Frontal cortex (tissue), 4 donors: ENCODE data around the gene EPB41L4B. TPM values are rescaled to one million over a fixed set of nuclear protein-coding genes. Genes with fewer than 3 reads are reported as not detected.

Source experiments
- DNase-seq, 2 donors: peaks; one replicate each; pipeline ENCODE4 v3.0.0; 2012; ENCODE audit warnings: low spot score in 2 of 2
- FAIRE-seq: peaks from 2 replicates; lab custom pipeline; 2012; peaks lifted over from hg19 to GRCh38; lab: Jason Lieb, UNC
- total RNA-seq: library from RNA; depleted of rRNA; stranded (reverse); fragments of >200 nt; gene quantifications from one replicate; pipeline ENCODE4 v1.2.3, GENCODE V29; 2014
- donor health status: control.
- donor health status: control.
- donor health status: control.

Gene EPB41L4B
- total RNA-seq, 1 donor from 2014 or later: 2.9 TPM

DNA sequence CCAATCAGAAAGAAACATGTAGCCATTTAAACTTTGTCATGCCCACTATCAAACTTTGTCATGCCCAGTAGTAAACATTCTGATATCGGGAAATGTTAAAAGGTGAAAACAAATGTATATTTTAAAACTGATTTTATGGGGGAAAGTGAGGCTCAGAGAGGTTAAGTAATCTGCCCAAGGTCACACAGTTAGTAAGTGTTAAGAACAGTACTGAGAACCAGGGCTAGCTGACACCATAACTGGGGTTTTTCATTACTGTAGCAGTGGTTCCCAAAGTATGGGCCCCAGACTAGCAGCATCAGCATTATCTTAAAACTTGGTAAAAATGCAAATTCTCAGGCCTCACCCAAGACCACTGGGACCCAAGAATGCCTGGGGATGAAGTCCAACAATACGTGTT is 143.9 kb downstream of the EPB41L4B start:
- FAIRE-seq: no peak
- DNase-seq: no peak

DNA sequence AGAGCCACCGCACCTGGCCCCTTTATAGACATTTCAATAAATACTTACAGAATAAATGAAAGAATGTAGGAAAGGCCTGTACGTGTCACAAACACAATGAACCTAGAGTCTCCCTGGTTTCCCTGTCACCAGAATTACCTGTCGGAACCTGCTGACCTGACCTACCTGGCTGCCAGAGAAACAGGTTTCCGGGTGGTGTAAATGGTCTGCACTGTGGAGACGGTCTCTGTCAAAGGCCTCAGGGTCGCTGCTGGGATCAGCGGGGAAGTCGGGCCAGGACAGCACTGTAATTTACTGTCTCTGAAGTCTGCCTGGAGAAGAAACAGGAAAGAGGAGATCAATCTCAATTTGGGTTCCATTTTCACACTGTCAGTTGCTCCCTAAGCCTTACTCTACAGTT is 144.5 kb downstream of the EPB41L4B start:
- FAIRE-seq (no peak), DNase-seq (no peak)

DNA sequence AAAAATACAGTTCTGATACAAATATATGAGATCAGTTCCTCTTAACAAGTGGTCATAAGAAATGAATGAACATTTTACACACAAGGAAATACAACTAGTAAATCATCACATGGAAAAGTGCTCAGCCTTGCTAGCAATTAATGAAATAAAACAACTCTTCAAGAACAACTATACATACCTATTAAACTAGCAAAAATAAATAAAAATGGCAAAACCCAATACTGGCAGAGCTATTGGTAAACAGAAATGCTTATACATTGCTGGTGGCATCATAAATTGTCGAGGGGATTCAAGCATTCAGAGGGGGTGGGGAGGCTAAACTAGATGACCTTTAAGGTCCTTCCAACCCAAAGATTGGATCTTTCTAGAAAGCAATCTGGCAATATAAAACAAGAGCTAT is 147.9 kb downstream of the EPB41L4B start:
- FAIRE-seq: no peak
- DNase-seq: no peak

DNA sequence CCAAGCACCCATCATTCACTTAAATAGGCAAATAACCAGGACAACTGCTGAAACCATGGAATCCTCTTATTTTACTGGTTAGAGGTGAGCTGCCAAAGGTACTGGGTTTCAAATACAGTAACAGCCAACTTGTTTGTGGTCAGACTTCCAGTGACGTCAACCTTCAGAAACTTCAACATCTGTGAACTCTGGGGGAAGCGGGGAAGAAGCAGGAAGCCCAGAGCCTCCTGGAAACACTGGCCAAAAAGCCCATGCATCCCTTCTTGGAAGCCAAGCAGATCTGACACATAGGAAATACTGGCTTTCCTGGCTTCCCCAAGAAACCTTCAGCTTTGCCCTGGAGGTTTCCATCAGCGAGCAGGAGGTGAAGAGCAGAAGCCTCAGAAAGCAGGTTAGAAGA is 148.9 kb downstream of the EPB41L4B start:
- FAIRE-seq: no peak
- DNase-seq: no peak

DNA sequence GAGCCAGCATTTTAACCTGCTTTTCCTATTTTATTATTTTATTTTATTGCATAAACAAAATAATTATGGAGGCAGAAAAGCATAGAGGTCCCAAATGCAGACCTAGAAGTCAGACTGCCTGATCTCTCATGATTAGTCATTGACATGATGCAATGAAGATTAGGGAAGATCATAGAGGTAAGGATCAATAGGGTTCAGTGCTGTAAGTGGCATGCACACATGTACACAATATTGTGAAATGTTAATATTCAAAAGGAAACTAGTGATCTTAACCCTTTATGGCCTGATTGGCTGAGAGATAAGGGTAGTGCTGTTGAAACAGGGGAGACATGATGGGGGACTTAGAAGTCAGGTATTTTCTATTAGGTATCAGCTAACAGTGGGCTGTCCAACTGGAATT is 152.7 kb downstream of the EPB41L4B start:
- DNase-seq (no peak), FAIRE-seq (no peak)

DNA sequence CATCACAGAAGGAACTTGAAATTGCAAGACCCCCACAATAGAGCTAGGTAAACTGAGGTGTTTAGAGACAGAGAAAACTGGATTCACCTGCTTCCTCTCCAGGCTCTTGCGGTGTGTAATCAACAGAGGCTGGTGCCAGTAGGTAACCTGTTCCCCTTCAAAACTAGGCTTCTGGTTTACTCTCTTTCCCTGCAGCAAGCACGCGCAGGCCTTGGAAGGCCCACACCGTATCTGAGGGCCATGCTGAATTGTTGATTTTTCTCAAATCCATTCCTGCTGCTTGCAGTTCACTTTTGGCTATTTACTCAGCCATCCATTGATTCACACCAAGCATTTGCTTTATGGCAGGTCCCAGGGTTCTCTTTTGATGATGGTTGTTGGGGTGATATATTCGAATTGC is 153.1 kb downstream of the EPB41L4B start:
- FAIRE-seq (no peak), DNase-seq (peak in 1 of 2 donors; percentile 12)

DNA sequence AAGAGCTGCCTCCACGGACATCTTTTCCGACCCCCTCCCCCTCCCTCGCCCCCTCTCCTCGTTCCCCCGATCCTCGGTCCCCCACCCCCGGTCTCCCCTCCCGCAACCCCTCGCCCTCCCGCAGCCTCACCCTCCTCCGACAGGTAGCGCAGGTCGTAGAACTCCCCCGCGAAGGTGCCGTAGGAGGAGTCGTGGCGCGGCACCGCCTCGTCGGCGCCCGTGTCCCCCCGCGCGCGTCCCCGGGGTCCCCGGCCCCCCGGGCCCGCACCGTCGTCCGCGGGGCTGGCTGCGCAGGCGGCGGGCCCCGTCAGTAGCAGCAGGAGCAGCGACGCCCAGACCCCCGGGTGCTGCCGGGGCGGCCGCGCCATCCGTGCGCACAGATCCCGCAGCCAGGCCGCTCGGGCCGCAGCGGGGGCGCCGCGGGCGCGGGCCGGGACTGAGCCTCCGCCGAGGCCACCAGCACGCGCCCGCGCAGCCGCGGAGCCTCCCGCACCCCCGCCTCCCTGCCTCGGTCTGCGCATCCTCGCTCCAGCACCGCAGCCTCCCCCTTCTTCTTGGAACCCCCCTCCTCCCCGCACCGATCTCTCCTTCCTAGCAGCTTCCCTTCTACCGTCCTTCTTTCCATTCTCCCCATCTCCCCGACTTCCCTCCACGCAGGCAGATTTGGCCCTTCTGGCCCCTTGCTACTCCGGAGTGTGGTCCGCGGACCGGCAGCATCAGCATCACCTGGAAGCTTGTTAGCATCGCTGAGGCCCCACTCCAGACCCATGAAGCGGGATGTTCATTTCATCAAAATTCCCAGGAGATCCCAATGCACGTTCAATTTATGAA is 153.9 kb downstream of the EPB41L4B start, which contains the start of gene FRRS1L:
FRRS1L (minus strand) TSS at position 479 of the 831 bp plus-strand sequence; CDS start at position 368, 111 bp downstream.
- DNase-seq: peak; percentile 61 to 73
- no peak for FAIRE-seq

DNA sequence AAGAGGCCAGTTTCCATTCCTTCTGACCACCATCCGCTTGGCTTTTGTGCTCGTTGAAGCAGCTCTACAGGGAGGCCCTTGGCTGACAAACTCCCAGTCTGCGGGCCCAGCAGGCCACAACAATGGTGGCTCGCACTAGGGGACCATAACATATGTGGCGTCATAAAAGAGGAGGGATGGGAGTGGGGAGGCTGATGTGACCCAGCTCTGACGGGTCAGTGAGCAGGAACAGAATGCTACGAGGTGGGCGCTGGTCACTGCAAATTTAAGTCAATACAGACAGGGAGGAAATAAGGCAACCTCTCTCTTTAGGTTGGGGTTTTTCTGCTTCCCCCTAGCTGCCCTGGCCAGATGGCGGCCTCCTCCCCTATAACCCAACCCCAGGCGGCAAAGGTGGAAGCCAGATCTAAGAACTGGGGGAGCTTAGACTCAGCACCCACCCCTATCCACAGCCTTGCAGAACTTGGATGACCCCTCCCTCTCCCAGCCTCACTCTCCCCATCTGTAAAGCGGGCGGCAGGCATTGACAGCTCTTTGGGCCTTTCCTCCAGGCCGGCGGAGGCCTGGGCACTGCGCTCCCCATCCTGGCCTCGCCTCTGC is 154.6 kb downstream of the EPB41L4B start:
- DNase-seq (peak in 1 of 2 donors; percentile 17), FAIRE-seq (no peak)

DNA sequence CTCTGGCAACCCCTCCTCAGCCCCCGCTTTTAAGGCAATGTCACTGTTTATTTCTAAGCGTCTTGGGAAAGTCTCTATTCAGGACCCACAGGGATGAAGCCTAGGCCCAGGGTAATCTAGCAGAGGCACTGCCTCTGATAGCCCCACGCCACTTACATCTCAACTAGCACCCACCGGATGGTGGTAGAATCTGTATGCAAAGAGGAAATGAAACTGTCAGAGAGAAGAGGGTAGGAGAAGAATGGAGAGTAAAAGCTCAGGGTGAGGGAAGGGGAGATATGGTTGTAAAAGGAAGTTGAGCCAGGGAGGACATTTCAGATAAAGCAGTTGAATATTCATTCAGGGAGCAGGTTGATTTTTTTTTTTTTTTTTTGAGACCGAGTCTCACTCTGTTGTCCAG is 156.8 kb downstream of the EPB41L4B start:
- DNase-seq: no peak
- FAIRE-seq: no peak

DNA sequence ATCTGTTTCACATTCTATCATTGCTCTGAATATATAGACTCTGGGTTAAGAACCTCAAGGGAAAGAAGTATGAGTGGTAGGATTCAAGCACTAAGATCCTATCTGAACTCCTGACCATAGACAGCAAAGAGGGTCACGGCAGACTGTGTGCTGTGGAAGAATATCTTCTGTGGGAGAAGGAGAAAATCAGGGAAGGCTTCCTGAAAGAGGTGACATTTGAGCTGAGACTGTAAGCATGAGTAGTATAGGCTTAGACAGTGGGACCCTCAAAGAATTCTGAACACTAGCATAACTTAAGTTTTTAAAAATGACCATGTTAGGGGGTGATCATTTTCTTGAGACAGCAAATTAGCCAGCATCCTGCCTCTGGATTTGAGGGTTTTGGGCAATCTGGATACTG is 157.7 kb downstream of the EPB41L4B start:
- no peak for DNase-seq
- no peak for FAIRE-seq

DNA sequence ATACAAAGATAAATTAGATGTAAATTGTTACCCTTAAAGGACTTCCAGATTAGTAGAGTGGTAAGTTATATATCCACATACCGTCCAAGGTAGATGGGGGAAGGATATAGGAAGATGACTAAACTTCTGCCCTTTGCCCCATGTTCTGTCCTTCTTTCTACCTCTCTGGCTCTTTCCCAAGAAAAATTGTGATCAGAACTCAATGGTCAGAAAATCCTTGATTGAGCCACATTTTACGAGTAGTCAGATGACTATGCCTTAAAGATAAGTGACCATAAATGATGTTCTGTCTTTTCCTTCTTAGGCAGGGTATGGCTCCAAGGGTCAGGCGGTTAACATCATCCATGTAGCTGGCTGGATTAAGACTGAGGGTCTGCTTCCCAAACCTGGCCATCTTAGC is 158.2 kb downstream of the EPB41L4B start:
- DNase-seq (no peak), FAIRE-seq (no peak)

DNA sequence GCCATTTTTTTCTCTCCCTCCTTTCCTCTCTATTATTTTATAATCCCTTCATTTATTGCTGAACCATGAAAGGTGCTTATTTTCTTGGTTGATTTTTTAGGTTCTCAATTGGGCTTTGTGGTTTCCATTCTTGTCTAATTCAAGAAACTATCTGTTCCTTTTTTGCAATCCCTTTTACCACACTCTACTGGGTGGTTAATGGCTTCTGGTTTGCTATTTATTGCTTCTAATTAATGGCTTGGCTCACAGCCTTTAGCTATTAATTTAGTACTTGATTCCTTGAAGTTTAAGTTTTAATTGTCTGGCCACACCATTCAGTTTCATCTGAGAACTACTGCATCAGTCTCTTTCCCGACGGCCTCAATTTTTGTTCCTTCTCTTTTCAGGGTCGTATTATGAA is 159.4 kb downstream of the EPB41L4B start:
- FAIRE-seq (no peak), DNase-seq (no peak)

DNA sequence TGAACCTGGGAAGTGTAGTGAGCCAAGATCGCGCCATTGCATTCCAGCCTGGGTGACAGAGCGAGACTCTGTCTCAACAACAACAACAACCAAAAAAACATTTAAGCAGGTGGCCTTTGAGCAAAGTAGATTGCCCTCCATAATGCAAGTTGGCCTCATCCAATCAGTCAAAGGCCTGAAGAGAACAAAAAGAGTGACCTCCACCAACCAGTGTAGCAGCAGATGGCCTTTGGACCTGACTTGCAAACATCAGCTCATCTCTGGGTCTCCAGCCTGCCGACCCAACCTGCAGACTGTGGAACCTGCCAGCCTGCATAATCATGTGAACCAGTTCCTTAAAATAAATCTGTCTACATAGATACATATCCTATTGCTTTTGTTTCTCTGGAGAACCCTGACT is 161.3 kb downstream of the EPB41L4B start:
- no peak for FAIRE-seq
- no peak for DNase-seq

DNA sequence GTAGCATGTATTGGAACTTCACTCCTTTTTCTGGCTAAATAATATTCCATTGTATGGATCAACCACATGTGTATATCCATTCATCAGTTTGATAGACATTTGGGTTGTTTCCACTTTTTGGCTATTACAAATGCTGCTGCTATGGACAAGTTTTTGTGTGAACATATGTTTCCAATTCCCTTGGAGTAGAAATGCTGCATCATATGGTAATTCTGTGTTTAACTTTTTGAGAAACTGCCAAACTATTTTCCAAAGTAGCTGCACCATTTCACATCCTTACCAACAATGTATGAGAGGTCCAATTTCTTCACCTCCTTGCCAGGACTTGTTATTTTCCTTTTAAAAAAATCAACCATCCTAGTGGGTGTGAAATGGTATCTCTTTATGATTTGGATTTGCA is 162.2 kb downstream of the EPB41L4B start:
- FAIRE-seq: no peak
- no peak for DNase-seq

DNA sequence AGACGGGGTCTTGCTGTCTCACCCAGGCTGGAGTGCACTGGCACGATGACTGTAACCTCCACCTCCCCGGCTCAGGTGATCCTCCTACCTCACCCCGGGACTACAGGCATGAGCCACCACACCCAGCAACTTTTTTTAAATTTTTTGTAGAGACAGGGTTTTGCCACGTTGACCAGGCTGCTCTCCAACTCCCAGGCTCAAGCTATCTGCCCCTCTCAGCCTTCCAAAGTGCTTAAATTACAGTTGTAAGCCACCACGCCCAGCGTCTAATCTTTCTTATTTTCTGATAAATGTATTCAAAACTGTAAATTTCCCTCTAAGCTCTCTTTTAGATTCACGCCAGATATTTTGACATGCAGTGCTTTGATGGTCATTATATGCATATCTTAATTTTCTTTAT is 164.2 kb downstream of the EPB41L4B start:
- no peak for FAIRE-seq

DNA sequence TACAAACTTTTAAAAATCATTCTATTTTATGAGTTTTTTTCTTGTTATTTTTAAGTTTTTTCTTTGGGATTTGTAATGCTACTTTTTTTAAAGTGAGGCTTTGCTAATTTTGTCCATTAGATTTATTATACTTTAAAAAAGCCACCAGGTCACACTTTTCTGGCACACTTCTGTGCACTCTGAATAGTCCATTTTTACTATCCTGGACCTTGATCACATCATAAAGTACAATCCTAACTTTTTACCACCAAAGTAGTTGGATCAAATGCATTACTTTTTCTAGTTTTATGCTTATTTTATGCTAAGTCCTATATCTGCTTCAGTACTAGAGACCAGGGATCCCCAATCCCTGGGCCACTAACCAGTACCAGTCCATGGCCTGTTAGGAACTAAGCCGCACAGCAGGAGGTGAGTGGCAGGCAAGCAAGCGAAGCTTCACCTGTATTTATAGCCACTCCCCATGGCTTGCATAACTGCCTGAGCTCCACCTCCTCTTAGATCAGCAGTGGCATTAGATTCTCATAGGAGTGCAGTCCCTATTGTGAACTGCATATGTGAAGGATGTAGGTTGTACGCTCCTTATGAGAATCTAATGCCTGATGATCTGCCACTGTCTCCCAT is 169.8 kb downstream of the EPB41L4B start:
- FAIRE-seq (no peak), DNase-seq (no peak)

More for the DNA sequence above, 164.2 kb downstream of the EPB41L4B start:
- DNase-seq: no peak

DNA sequence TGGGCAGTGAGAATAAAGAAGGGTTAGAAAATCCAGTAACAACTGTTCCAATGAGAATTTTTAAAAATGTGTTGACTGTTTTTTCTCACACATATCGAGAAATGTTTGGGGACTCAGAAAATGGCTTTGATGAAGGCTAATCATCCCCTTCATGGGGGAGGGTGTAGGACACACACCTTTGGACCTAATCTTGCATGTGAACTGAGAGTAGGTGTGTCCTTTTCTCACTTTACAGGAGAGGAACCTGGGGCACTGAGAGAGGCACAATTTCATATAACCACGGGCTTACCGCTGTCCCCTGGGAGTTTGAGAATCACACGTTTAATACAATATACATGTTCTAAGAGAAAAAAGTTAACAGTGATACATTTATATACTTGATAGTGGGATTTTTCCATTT is 171.1 kb downstream of the EPB41L4B start:
- FAIRE-seq (no peak), DNase-seq (no peak)

DNA sequence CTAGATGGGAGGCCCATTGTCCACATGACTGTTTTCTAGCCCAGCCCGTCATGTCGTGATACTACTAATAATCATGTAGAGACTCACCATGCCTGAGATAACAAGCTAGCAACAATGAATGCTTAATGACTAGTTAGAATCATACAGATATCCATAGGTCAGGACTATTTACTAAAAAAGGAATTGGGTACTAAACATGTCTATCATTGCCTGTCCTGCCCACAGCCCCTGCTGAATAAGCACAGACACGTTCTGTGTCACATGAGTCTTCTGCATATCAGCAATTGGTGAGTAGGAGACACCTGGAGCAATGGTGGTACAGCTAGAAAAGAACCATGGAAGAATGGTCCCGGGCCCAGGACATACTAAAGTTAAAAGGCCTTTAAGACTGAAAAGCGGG is 171.8 kb downstream of the EPB41L4B start:
- DNase-seq (no peak), FAIRE-seq (no peak)

DNA sequence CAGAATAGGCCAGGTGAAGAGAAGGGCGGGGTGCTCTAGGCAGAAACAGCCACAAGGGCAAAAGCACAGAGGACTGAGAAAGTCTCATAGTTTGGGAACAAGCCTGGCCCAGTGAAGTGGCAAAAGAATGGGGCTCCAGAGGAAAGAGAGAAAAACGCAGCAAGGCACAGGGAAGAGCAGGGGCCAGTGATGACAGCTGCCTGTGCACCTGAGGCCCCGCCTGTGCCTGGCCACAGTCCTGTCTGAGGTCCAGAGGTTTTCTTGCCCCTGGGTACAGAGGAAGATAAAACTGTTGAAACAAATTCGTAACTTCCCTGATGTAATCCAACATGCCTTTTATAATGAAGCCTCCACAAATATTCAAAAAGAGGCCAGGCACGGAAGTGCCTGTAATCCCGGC is 175.8 kb downstream of the EPB41L4B start:
- no peak for FAIRE-seq
- DNase-seq: no peak

DNA sequence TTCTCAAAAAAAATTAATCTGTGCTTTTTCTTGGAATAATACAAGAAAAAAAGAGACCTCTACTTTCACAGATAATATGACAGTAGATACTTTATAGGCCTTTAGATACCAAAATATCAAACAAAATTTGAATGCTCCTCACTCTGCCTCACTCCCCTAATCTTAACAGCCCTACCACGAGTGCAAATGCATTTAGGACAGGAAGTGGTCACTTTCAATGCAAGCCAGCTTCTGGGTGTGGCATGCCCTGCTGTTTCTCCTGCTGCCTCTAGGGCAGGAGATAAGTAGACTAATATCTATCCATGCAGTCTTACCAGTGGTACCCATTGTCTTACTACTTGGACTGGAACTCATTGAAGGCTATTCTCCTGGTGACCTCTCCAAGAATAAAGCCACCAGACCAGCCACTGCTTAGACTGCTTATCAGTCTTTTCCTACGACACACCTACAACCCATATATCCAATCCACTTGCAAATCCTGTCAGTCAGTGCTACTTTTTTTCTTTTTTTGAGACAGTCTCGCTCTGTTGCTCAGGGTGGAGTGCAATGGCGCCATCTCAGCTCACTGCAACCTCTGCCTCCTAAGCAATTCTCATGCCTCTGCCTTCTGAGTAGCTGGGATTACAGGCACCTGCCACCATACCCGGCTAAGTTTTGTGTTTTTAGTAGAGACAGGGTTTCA is 176.8 kb downstream of the EPB41L4B start:
- DNase-seq (no peak), FAIRE-seq (no peak)

DNA sequence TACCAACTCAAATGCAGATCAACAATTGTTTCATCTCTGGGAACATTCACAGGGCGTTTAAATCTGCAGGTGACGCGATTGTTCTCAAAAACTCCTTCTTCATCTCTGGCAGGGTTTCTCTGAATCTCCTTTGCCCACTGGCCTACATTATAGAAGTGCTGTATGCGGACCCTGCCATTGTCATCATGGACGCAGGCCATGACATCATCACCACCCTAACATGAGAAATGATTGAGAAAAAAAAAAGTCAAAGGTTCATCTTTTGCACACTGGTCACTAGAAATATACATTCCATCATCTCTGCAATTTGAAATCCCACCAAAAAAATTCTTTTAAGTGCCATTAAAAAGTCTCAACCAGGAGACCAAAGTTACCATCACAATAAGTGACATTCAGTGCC is 179.5 kb downstream of the EPB41L4B start:
- FAIRE-seq: no peak

More for the DNA sequence above, 179.5 kb downstream of the EPB41L4B start:
- DNase-seq: no peak
